Ovary (tissue), 3 donors: ENCODE data around the gene SNX27.

Experiments used
- CTCF ChIP-seq, 3 donors: fragments of 450-650 bp in 2 of 3; fragments of 200-600 bp in 1 of 3; IDR thresholded peaks; one replicate each; pipeline versions ENCODE4 v1.5.1 to v1.8.0; 2016 to 2022; ENCODE audit warnings: antibody characterized with exemption in 3 of 3, mild to moderate bottlenecking in 1 of 3
- EP300 ChIP-seq: sonication (generic); formaldehyde crosslinking; IDR thresholded peaks from one replicate; pipeline ENCODE4 v1.6.1; 2017; ENCODE audit warnings: antibody characterized with exemption
- donor health status: DM: no; HTN: no; CAD: no.

DNA sequence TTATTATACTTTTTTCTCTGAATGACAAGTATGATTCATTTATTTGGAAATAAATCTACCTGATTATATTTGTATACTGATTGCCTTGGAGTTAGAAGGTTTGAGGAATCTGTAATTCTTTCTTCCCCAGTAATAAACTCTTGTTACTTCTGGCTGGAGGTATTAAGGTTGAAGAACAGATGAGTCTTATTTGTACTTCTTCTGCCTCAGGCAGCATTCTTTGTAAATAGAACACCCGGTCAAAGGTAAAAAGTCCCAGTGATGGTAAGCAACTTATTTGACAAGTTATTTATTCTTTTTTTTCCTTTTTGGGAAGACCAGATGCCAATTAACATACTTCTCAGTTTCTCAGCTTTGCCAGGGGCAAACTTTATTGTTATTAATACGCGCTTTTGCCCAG is 12.9 kb downstream of the SNX27 start:
- TF ChIP-seq CTCF (IDR thresholded peaks at IDR 0.05) (no peak), EP300 (no peak)
